ENCODE measurements around the gene ACADS. TPM values are rescaled to one million over a fixed set of nuclear protein-coding genes. Genes with fewer than 3 reads are reported as not detected.

The ACADS gene
- total and polyA plus RNA-seq, 9 of the 15 experiments (the other 6 are each of a cell fraction or from before 2014, with no cell fraction given) = 0.06 to 20.3 (median 8.8) TPM

DNA sequence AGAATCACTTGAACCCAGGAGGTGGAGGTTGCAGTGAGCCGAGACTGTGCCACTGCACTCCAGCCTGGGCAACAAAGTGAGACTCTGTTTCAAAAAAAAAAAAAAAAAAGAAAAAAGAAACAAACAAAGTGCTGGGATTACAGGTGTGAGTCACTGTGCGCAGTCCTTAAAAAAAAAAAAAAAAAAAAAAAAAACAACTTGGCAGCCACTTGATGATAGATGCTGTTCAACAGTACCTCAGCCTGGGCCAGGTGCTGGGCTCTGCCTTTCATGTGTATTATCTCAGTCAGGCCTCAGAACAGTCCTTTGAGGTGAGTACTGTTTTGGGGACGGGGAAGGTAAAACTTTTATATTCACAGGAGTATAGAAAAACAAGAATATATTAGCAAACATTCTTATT lies 9.6 kb downstream of the ACADS start:
- ChIA-PET CTCF (ENCODE audit: low intra/inter-chr PET ratio) (no interaction called here), POLR2A (no interaction called here)
- no TSS peak for BruUV-seq (replicated peaks)
- Histone ChIP-seq H3K27me3 (ENCODE audit: control insufficient read depth in 2 of 2, insufficient read depth in 2 of 2, low read length in 2 of 2) (no peaks in the 10 kb centered on the region), H3K36me3 (ENCODE audit: control insufficient read depth, insufficient read depth, low read length) (peaks cover 19% of the 10 kb centered on the region; the same call in 1 of the 3 replicates), H3K79me2 (ENCODE audit: control insufficient read depth, insufficient read depth, low read length) (no peaks in the 10 kb centered on the region), H3K4me2 (ENCODE audit: insufficient read depth, low read length) (no peak overlapping the region), H2AFZ (ENCODE audit: low read depth, low read length) (no peak overlapping the region), H3K4me3 (no peak overlapping the region), H3K9ac (ENCODE audit: insufficient read depth in 1 of 2, low read depth in 2 of 2, low read length in 2 of 2) (no peak overlapping the region), H3K4me1 (replicated peaks in 1 of 2; ENCODE audit: control insufficient read depth in 2 of 2, insufficient read depth in 2 of 2, low read length in 2 of 2) (peaks cover 0 to 6% of the 10 kb centered on the region in 2 experiments; a peak in 1 of 5 replicates), H3K9me1 (ENCODE audit: control insufficient read depth, insufficient read depth, low read length) (no peaks in the 10 kb centered on the region), H4K20me1 (replicated peaks; ENCODE audit: control insufficient read depth, insufficient read depth, low read length) (0 out of 2 replicates have a peak, but pooled peaks cover 5% of the 10 kb centered on the region), H3K9me3 (replicated peaks; ENCODE audit: control insufficient read depth, insufficient read depth, low read depth, low read length) (no peaks in the 10 kb centered on the region), H3K27ac (ENCODE audit: extremely low read depth, low read depth, low read length) (no peak overlapping the region)
- FAIRE-seq (no peak), ATAC-seq (no peak), DNase-seq (ENCODE audit: extremely low read depth in 1 of 4, low spot score in 3 of 4) (no peak)
- in situ Hi-C loops (cut with MboI) (no loop called here), intact Hi-C loops (cut with micrococcal nuclease) (no loop called here)
- WGBS (ENCODE audit: insufficient coverage, low coverage, missing lambda C conversion rate) = 58% methylated on average over 1 of the region's 3 CpGs
- TF ChIP-seq HDAC6 (IDR thresholded peaks at IDR 0.05; ENCODE audit: low read depth, low read length) = no peak
- TF ChIP-seq ZNF384 (IDR thresholded peaks at IDR 0.05; ENCODE audit: low read depth, low read length) = 0 out of 2 replicates have a peak, but pooled peaks have one; percentile 11

GRCh38 chr12:120736404-120737331 lies 11.0 kb downstream of the ACADS start:
- no TSS peak for BruUV-seq (replicated peaks)
- DNase-seq (ENCODE audit: extremely low read depth in 1 of 4, low spot score in 3 of 4) (no peak), FAIRE-seq (no peak), ATAC-seq (no peak; the same call in 2 of the 3 replicates)
- Histone ChIP-seq H3K4me1 (replicated peaks in 1 of 2; ENCODE audit: control insufficient read depth in 2 of 2, insufficient read depth in 2 of 2, low read length in 2 of 2) (peaks cover 0 to 13% of the 10 kb centered on the region in 2 experiments; a peak in 2 of 5 replicates), H4K20me1 (replicated peaks; ENCODE audit: control insufficient read depth, insufficient read depth, low read length) (0 out of 2 replicates have a peak, but pooled peaks cover 5% of the 10 kb centered on the region), H3K36me3 (ENCODE audit: control insufficient read depth, insufficient read depth, low read length) (peaks cover 12% of the 10 kb centered on the region; the same call in 1 of the 3 replicates), H3K27me3 (ENCODE audit: control insufficient read depth in 2 of 2, insufficient read depth in 2 of 2, low read length in 2 of 2) (no peaks in the 10 kb centered on the region), H3K9me1 (ENCODE audit: control insufficient read depth, insufficient read depth, low read length) (no peaks in the 10 kb centered on the region), H3K9ac (ENCODE audit: insufficient read depth in 1 of 2, low read depth in 2 of 2, low read length in 2 of 2) (no peak overlapping the region), H3K79me2 (ENCODE audit: control insufficient read depth, insufficient read depth, low read length) (no peaks in the 10 kb centered on the region), H3K4me3 (no peak overlapping the region), H3K9me3 (replicated peaks; ENCODE audit: control insufficient read depth, insufficient read depth, low read depth, low read length) (no peaks in the 10 kb centered on the region), H3K27ac (ENCODE audit: extremely low read depth, low read depth, low read length) (no peak overlapping the region), H3K4me2 (ENCODE audit: insufficient read depth, low read length) (no peak overlapping the region), H2AFZ (ENCODE audit: low read depth, low read length) (no peak overlapping the region)
- ChIA-PET POLR2A (interaction anchor here (0.5 kb wide), 1 partner anchor 242 kb away, joined by 5 read pairs; no protein-coding TSS in a partner anchor), CTCF (ENCODE audit: low intra/inter-chr PET ratio) (no interaction called here)
- no peak for TF ChIP-seq PATZ1 (CRISPR knock-in tag; IDR thresholded peaks at IDR 0.05; ENCODE audit: borderline replicate concordance)
- TF ChIP-seq POLR2G (IDR thresholded peaks at IDR 0.05; ENCODE audit: low read depth, low read length) = peak; percentile 34; the same call in 1 of the 2 replicates
- intact Hi-C loops (cut with micrococcal nuclease) = no loop called here
- 74% methylated on average over 29 of the region's 38 CpGs for WGBS (ENCODE audit: insufficient coverage, low coverage, missing lambda C conversion rate)
- in situ Hi-C loops (cut with MboI) = no loop called here

All from K562 (cell line).